Body of pancreas (tissue), 4 donors: ENCODE measurements around the gene LRRC28.

Experiments used
- POLR2A ChIP-seq, 3 donors: fragments of 450-650 bp; IDR thresholded peaks; one replicate each; pipeline ENCODE4 v1.6.1; 2016; ENCODE audit warnings: antibody characterized with exemption in 3 of 3, mild to moderate bottlenecking in 2 of 3
- TF ChIP-seq, protein P1 (sequence below), 7 experiments: fragments of 450-650 bp in 4 of 7; fragments of 200-600 bp in 3 of 7; sonication (generic) in 3 of 7; IDR thresholded peaks; one replicate each; pipeline ENCODE4 v1.5.1; 2016 to 2019; ENCODE audit warnings: antibody characterized with exemption in 7 of 7

DNA sequence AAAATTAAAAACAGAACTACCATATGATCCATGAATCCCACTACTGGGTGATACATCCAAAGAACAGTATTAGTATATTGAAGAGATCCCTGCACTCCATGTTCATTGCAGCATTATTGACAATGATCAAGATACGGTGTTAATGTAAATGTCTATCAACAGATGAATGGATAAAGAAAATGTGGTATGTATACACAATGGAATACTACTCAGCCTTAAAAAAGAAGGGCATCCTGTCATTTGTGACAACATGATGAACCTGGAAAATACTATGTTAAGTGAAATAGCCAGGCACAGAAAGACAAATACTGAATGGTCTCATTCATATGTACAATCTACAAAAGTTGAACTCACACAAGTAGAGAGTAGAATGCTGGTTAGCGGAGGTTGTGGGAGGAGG is 18.5 kb upstream of the LRRC28 start:
- TF ChIP-seq, protein P1, sequence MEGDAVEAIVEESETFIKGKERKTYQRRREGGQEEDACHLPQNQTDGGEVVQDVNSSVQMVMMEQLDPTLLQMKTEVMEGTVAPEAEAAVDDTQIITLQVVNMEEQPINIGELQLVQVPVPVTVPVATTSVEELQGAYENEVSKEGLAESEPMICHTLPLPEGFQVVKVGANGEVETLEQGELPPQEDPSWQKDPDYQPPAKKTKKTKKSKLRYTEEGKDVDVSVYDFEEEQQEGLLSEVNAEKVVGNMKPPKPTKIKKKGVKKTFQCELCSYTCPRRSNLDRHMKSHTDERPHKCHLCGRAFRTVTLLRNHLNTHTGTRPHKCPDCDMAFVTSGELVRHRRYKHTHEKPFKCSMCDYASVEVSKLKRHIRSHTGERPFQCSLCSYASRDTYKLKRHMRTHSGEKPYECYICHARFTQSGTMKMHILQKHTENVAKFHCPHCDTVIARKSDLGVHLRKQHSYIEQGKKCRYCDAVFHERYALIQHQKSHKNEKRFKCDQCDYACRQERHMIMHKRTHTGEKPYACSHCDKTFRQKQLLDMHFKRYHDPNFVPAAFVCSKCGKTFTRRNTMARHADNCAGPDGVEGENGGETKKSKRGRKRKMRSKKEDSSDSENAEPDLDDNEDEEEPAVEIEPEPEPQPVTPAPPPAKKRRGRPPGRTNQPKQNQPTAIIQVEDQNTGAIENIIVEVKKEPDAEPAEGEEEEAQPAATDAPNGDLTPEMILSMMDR (IDR thresholded peaks at IDR 0.05): no peak
- TF ChIP-seq POLR2A (IDR thresholded peaks at IDR 0.05): no peak
